HG02973 (cell line): ENCODE data around the gene COG3.

ENCODE experiments used
- ATAC-seq: cut with Tn5 transposase; IDR thresholded peaks from one replicate; pipeline ENCODE4 v1.9.1; 2021; ENCODE audit warnings: moderate library complexity; ENCODE audit not compliant: unreplicated experiment

Gene COG3

DNA sequence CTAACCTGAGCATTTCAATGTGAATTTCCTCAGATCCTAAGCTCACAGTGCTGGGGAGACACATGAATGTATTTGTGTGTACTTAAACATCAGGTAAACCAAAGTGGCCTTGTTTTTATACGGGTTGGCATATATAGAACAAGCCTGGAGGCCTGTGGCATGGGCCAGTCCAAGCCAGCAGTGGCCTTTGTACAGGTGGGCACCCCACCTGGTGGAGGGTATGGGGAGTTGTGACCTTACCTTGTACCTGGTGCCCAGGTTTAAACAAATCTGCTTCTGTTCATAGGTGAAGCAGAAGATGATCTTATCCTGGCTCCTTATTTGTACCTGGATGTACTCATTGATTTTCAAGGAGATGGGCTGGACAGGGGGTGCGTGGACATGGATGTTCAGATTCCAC lies 79.8 kb downstream of the COG3 start:
- no peak for ATAC-seq

DNA sequence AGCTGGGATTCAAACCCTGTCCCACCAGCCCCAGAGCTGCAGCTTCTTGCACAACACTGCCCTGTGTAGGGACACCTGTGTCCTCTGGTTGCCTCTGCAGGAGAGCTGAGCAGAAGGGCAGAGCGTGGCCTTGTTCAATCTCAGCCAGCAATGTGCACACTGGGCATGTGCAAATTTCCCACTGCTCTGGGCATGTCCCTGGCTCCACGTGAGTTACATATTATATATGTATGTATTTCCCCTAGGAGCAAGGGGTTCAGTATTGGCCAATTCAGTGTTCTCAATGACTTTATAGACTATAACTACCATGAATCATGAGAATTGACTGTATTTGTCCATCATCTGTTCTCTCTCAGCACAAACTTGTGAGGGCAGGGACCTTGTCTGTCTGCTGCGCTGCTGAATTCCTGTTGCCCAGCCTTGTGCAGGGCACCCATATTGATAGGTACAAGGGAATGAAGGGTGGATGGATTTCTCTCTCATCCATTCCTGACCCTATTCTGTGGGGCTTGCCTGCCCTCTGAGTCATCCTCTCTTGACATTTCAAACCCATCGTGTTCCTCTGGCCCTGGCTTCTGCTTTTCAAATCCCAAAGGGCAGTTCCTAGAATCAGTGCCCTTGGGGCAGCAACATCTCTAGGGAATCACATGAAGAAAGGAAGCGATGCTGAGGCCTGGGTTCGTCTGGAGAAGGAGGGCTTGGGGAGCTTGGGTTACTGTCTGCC lies 81.1 kb downstream of the COG3 start:
- ATAC-seq: no peak

DNA sequence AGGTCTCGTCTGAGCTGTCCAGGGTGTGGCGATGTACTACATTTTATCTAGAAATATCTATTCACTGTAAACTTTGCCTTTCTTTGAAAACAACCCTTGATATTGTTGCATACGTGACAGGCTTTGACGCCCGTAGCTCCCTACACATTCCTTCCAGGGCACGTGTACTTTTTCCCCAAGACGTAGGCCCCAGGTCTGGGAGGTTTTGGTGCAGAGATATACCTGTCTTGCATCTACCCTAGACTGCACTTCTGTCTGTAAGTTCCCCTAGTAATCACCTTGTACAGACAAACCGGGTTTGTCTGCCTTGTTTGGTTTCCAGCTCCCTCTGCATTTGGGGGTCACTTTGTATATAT lies 81.6 kb downstream of the COG3 start:
- no peak for ATAC-seq

DNA sequence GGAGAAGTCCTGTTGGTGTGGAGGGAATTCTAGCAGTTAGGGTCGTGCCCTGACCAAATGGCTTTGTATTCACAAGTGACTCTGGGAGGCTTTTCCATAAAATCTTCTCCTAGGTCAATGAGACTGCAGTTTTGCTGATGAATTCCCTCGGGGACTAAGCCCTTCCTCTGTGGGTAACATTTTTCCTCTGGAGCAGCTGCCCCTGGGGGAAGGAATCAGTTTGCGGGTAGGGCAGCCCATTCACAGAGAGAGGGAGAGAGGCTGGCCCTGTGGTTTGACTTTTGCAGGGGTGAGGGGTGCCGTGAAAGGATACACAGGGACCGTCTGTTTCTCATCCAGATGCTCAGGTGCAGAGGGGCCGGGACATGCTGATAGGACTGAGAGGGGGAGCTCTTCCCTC lies 83.5 kb downstream of the COG3 start:
- no peak for ATAC-seq

DNA sequence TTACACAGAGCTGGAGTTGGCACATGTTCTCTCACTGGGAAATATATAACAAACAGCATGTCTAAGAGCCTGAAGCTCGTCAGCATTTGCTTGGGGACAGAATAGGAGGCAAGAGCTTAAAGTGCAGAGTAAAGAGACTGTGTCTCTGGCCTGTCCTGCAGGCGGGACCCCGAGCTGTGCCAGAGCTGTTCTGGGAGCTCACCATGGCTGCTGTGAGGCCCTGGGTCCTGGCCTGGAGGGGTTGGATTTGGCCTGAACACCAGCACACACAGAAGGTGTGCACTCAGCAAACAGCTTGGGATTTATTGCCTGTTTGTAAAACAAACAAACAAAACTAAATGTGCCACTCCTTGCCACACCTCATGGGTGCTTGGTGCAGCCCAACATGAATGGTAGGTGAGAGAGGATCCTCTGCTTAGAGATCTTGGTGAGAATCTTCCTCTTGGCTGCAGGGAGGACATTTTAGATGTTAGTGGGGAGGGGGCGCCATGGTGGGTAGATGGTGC lies 89.9 kb downstream of the COG3 start:
- no peak for ATAC-seq

DNA sequence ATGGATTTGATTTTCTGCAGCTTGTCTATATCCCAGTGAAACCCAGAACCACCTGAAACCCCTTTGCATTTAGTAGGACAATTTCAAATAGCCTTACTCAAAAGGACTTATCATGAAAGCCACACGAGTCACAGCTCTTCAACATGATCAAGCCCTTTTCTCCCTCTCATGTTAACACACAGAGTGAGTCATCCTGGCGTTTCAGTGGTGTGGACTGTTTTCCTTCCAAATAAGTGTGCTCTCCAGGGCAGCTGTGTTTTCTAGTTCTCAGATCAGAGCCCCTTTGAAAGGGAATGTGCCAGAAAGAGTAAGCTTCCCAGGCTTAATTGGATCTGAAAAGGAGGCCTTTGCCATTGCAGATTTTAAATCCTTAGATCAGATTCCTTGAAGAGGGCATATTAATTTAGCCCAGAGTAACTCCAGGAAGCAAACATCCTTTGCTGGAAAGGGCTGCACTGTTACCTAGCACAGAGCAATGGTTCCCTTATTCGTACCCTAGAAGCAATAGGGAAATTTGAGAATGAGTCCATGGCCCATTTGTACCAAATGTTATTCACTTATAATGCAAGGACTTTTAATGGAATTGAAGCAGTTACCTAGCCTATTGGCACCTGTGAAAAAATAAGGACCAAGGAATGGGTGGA lies 99.5 kb downstream of the COG3 start:
- no peak for ATAC-seq

DNA sequence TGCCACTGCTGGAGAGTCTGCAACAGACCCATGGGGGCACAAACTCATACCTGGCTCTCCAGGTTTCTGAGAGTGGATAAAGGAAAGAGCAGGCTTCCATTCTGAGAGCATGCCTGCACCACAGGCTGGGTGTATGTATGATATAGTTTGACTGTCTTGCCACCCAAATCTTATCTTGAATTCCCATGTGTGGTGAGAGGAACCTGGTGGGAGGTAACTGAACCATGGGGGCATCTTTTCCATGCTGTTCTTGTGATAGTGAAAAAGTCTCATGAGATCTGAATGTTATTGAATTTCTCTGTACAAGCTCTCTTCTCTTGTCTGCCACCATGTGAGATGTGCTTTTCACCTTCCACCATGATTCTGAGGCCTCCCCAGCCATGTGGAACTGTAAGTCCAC lies 100.6 kb downstream of the COG3 start:
- no peak for ATAC-seq

DNA sequence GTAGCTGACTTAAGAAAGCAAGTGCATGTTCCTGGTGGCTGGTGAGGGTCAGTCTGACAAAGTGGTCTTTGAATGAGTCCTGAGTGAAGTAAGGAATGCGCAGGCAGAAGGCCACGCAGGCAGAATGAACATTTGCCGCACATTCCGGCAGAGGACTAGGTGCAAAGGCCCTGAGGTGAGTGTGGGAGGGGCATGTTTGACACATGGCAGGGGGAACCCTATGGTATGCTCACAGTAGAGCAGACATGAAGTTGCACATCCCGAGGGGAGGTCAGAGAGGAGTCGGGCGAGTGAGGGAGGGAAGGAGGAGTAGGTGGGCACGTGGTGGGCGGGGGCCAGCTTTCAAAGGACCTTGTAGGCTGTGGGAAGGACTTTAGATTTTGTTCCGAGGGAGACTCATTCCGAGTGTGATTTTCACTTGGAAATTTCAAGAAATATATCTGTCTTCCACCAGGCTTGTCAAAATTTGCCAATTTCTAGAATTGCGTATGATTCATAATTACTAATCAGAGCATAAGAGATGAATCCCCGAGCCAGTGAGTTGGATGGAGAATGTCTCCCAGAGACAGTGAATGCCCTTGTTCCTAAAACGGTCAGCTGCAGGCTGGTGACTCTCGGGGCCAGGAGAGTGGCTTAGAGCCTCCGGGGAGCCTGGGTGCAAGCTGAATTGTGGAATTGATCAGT lies 110.5 kb downstream of the COG3 start:
- ATAC-seq: no peak

DNA sequence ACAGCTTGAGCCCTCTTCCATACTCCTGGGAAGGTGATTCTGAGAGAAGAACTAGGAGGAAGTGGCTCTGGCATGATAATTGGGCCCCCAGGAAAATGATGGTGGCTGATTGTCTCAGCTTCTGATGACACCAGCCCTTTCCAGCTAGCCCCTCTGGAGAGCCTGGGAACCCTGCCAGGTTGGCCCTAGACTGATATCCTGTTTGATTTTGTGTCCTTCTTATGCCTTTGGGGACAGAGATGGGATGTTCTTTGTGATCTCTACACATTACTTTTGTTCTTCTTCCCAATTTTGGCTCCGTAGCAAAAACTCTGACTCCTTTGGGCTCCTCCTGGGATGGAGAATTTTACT lies 111.1 kb downstream of the COG3 start:
- no peak for ATAC-seq

DNA sequence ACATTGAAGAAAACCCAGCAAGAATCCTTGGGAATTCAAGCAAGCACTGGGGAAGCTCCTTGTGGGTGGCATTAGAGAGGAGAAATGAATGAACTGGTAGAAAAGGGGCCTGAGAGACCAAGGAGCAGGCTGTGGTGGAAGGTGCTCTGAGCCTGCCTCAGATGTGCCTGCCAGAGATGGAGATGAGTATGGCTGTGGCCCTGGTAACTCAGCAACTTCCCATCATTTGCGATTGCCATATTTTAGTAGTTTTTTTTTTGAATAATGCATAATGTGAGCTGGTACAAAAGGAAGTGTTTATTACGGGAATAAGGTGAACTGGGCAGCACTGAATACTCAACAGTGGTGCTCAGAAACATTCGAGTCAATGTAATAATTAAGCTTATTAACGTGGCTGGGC lies 111.7 kb downstream of the COG3 start:
- no peak for ATAC-seq

DNA sequence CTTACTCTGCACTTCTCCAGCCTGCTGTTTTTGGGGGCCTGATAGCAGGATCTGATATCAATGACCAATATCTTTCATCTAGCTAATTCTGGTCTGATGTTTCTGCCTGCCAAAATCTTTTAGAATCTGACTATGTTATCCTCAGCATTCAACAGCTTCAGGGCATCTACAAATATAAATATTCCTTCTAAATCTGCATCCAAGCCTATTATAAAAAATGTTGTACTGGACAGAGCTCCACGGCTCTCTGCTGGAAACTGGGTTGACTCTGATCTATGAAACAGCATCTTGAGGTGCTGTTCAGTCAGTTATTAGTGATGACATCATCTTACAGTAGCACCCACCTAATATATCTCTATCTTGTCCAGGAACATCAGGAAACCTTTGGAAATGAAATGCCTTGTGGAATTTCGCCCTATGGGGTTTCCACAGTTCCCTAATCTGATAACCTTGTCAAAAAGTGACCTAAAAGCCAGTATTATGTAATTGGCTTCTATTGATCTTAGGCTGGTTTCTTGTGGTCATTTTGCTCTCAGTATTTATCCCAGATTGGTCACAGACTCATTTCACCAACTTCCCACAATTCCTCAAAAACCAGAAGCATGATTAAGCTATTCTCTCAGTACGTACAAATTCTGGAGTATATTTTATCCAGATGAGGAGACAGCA lies 117.8 kb downstream of the COG3 start:
- no peak for ATAC-seq

DNA sequence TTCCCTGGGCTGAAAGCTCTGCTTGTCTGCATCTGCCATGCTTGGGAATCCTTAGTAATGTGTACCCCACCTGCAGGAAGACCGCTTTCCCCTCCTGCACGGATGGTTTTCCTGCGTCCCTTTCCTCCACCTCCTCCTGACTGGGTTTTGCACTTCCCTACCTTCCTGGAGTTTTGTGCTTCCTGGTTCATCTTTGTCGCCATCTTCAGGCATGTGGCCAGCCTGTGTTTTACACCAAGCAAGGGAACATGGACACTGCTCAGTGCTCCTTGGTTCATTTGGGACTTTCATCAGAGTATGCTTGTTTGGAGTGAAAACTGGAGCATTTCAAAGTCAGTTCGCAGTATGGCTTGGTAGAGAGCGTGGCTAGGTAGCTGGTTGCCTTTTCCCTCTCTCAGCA lies 120.1 kb downstream of the COG3 start:
- no peak for ATAC-seq
